Pulmonary artery endothelial cell (primary cell): ENCODE results near the gene TMC2. TPM values are rescaled to one million over a fixed set of nuclear protein-coding genes. Genes with fewer than 3 reads are reported as not detected.

Experiments
- DNase-seq: peaks from one replicate; pipeline ENCODE4 v3.0.0-alpha.2; 2011; ENCODE audit warnings: low read depth, low spot score
- total RNA-seq: library from RNA; depleted of rRNA; stranded (reverse); fragments of >200 nt; gene quantifications from 2 replicates; pipeline ENCODE4 v1.2.3, GENCODE V29; 2014

The TMC2 gene
- total RNA-seq, 1 donor from 2014 or later: not detected

DNA sequence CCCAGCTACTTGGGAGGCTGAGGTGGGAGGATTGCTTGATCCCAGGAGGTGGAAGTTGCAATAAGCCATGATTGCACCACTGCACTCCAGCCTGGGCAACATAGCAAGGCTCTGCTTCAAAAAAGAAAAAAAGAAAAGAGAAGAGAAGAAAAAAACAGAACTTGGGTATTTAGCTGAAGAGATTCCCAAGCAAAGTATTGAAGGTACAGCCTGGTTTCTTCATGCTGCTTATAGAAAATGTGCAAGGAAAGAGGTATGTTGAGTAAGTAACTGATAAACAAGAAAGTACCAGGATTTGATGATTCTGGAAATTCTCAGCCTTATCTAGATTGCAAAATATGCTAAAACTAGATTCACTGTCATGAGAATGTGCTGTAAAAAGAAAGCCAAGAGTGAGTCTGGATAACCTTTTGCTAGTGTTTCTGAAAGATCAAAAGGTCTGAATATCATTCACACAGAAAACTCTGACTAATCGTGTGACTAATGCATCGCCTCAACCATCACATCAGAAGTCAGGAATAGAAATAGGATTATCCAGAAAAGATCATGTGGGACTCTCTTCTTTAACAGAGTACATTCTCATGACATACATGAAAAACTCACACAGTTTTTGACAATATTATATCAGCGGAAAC lies 83.7 kb downstream of the TMC2 start:
- no peak for DNase-seq

DNA sequence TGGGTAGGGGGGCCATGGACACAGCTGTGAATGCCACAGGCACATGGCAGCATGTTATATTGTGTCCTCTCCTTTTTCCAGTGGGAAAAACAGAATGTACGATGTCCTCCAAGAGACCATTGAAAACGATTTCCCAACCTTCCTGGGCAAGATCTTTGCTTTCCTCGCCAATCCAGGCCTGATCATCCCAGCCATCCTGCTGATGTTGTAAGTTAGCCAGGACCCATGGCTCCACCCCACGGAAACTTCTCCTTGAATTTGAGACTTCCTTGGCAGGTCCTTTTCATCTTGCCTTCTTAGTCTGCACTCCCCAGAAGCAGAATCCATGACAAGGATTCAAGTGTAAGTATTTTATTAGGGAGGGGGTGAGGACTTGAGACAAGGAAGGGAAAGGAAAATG lies 87.8 kb downstream of the TMC2 start:
- no peak for DNase-seq

DNA sequence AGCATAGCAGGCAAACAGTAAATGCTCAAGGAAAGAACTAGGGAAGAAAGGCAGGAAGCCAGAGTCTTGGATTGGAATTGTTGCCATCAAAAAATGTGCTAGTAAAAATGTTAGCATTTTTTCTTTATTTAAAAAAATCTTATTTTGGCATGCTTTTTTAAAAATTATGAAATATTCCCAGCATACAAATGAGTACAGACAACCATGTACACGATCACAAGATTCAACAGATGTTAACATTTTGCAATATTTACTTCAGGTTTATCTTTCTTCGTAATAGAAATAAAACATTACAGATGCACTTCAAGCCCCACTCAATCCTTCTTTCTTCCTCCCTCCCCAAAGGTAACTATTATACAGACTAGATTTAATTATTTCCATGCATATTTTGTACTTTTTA lies 88.7 kb downstream of the TMC2 start:
- DNase-seq: no peak

DNA sequence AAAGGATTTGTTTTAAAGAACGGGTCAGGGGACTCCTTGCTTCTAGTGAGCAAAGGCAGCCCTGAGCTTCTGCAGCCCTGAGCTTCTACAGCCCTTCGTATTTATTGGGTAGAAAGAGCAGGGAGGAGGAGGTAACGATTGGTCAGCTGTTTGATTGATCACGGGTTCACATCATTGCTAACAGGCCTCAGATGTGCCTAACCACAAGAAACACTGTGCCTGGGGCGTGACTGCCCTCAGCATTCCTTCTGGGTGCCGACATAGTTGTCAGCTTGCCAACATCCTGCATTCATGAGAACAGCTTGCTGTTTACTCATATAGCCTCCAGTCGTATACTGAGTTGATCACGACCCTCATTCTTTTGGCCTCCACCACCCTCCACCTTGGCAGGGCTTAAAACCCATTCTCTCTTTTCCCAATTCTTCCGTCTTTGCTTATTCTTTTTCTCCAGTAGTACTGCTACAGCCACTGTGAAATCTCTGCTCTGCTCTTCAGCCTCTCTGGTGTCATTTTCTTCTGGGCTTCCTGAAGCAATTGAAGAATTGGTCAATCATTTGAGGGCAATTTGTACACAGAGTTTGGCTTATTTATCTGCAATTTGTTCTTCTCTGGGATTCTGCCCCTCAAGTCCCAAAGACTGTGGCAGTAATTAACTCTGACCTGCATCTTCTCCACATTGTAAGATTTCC lies 90.6 kb downstream of the TMC2 start:
- peak; percentile 22 for DNase-seq

DNA sequence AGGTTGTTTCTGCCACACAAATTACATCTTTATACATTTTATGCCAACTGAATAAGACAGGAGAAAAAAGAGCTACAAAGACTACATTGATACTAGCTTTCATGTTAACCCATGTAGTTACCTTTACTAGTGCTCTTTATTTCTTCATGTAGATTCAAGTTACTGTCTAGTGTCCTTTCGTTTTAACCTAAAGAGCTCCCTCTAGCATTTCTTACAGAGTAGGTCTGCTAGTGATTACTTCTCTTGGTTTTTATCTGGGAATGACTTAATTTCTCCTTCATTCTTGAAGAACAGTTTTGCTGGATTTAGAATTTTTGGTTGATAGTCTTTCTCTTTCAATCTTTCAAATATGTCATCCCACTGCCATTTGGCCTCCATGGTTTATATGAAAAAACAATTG lies 94.9 kb downstream of the TMC2 start:
- no peak for DNase-seq

DNA sequence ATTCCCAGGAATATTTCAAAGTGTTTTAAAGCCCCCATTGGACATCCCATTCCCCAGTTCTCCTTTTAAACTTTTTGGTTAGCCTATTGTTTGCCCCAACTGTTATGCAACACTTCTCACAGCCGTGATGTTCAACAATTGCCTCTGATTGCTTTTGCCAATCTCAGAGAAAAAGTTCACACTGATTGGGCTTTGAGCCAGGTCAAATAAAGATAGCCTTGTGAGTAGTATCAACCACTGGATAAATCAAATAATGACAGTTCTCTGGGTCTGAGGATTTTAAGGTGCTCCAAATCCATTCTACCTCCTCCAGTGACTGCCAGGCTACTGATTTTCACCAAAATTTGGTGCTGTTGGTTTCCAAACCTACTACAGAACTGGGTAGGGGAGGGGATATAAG lies 97.0 kb downstream of the TMC2 start:
- DNase-seq: no peak

DNA sequence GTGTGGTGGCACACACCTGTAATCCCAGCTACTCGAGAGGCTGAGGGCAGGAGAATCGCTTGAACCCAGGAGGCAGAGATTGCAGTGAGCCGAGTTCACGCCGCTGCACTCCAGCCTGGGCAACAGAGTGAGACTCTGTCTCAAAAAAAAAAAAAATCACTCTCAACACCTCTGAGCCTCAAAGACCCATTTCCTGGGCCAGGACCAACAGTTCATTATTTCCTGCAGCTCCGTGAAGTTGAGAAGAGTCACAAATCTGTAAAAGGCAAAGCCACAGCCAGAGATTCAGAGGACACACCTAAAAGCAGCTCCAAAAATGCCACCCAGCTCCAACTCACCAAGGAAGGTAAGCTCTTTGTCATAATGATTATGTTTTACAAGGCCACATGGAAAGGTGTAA lies 100.9 kb downstream of the TMC2 start:
- DNase-seq: no peak

DNA sequence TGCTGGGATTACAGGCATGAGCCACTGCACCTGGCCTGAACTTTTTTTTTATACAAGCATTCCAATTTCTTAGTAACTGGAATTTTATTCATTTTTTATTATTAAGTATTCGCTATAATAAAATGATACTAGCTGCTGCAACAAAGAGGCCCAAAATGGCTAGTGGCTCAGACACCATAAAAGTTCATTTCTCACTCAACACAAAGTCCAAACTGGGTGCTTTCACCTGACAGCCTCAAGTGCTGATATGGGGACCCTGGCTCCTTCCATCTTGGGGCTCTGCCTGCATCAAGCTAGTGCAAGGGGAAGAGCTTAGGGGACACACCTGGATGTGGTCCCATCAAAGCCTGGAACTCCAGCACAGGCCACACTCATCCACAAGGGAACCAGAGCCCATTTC lies 103.9 kb downstream of the TMC2 start:
- DNase-seq: no peak

DNA sequence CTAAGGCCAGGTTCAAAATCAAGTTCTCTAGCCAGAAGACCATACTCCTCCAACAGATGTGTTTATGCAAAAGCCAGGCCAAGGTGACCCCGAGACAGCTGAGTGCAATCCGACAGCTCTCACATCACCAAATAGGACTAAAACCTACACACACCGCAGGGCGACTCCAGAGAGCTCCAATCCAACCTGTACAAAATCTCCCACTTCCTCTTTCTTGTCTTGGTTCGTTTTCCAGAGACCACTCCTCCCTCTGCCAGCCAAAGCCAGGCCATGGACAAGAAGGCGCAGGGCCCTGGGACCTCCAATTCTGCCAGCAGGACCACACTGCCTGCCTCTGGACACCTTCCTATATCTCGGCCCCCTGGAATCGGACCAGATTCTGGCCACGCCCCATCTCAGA lies 104.5 kb downstream of the TMC2 start:
- DNase-seq: no peak

DNA sequence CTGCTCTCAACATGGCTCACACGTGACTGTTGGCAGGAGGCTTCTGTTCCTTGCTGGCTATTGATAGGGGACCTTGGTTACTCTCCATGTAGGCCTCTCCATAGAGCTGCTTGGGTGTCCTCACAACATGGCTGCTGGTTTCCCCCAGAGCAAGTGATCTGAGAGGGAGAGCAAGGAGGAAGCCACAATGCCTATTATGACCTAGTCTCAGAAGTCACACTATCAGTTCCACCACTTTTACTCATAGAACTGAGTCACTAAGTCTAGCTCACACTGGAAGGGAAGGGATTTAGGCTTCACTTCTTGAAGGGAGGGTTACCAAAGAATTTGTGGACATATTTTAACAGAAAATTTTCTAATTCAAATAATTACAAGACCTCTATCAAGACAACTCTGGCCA lies 107.3 kb downstream of the TMC2 start:
- no peak for DNase-seq

DNA sequence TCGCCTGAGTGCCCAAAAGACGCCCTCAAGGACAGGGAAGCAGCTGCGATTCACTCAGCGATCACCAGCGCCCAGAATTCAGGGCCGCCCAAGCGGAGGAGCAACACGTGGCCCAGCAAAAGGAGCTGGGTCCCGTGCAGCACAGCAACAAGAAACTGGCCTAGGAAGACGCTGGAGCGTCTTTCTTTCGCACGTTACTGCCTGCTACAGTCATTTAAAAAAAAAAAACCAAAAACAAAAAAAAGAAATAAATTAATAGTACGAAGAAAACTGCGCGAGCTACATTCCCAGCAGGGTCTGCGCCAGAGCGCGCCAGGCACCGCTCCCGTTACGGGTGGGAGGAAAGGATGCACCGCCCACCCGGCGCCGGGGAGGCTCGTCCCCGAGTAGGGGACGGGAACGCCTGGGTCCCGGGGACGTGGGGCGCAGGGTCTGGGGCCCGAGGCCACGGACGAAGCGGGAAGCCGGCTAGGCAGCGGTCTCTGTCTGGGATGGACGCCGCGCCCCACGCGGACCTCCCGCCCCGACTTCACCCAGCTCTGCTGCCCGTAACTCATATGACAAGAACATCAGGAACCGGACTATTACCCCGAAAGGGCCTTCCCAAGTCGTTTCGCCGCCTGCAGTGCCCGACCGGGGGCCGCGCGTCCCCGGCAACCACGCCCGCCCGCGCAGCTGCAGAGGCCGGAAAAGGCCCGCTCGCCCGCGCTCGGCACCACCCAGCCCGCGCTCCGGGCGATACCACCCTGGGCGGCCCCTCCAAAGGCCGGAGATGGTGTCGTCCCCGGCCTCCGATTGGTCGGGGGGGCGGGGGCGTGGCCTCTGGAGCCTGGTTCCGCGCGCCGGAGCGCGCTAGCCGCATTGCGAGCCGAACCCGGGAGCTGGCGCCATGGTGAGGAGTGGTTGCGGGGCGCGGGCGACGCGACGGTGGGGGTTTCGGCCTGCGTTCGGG lies 115.7 kb downstream of the TMC2 start, which contains the start of gene NOP56:
Gene NOP56, plus strand, starts transcription at position 861 of the 952 bp plus-strand sequence. Its CDS starts 29 bp downstream, at position 890.
- peak; percentile 64 for DNase-seq

DNA sequence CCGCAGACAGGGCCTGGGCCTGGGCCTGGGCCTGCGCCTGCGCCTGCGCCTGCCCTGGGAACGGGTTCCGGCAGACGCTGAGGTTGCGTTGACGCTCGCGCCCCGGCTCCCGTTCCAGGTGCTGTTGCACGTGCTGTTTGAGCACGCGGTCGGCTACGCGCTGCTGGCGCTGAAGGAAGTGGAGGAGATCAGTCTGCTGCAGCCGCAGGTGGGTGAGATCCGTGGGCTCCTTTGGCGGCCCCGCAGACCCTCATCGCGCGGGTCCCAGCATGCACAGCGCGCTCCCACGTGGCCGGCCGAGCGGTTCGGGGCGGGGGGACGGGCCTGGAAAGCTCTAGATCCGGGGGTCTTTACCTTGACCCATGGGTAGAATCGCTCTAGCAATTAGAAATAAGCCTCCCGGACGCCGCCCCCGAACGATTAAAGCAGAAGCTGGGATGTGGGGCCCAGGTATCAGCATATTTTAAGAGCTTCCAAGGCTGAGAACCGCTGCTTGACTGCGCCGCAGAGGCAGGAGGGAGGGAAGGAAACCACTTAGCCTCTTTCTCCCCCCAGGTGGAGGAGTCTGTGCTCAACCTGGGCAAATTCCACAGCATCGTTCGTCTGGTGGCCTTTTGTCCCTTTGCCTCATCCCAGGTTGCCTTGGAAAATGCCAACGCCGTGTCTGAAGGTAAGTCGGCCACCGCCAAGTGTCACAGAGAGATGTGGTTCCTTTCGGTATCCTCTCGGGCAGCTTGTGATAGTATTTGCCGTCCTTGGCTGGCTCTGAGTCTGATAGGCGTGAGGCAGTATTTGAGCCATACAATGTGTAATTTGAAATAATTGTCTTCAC lies 116.6 kb downstream of the TMC2 start:
- DNase-seq: no peak

DNA sequence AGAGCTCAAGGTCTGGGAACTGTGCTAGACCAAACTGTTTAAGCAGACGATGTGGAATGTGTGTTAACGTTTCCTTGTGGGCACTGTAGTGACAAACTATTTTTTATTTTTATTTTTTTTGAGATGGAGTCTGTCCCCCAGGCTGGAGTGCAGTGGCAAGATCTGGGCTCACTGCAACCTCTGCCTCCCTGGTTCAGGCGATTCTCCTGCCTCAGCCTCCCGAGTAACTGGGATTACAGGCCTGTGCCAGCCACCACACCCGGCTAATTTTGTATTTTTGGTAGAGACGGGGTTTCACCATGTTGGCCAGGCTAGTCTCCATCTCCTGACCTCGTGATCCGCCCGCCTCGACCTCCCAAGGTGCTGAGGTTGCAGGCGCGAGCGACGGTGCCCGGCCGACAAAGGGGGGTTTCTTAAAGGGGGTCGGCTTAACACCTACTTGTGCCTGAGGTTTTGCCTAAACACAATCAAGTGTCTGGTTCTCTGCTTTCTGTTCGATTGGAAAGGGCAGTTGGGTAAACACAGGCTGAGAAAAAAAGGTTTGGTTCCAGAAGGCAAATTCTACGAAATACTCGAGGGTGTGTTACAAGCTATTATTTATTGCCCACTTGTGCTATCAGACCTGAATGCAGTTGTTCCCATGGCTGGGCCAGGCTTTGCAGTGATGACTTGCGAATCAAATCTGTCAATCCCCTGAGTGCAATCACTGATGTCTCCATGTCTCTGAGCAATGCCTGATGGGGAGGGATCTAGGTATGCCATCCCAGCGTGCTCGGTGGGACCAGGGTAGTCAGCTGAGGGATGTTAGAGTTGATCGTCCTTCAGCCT lies 117.4 kb downstream of the TMC2 start:
- DNase-seq: no peak

DNA sequence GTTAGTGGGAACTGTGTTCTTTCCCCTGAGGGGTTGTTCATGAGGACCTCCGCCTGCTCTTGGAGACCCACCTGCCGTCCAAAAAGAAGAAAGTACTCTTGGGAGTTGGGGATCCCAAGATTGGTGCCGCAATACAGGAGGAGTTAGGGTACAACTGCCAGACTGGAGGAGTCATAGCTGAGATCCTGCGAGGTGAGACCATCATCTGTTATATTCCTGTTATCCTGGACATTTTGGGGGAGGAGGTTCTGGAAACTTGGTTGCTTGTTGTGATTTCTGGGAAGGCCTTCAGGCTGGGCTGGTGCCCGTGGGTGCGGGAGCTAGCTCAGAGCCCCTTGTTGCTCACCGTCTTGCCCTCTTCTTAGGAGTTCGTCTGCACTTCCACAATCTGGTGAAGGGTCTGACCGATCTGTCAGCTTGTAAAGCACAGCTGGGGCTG lies 118.0 kb downstream of the TMC2 start:
- DNase-seq: no peak

DNA sequence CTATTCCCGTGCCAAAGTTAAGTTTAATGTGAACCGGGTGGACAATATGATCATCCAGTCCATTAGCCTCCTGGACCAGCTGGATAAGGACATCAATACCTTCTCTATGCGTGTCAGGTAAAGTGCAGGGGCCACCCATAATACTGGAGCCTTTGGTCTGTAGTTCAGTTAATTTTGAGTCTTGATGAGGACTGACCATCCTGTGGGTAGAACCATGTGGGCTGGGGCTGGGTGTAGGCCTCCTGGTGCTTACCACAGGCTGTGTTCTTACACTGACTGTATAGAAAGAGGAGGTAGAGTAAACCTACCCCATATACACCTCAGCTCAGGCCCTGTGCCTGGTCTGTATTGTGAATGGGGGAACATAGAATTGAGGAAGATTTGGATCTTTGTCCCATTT lies 118.5 kb downstream of the TMC2 start:
- DNase-seq: no peak

DNA sequence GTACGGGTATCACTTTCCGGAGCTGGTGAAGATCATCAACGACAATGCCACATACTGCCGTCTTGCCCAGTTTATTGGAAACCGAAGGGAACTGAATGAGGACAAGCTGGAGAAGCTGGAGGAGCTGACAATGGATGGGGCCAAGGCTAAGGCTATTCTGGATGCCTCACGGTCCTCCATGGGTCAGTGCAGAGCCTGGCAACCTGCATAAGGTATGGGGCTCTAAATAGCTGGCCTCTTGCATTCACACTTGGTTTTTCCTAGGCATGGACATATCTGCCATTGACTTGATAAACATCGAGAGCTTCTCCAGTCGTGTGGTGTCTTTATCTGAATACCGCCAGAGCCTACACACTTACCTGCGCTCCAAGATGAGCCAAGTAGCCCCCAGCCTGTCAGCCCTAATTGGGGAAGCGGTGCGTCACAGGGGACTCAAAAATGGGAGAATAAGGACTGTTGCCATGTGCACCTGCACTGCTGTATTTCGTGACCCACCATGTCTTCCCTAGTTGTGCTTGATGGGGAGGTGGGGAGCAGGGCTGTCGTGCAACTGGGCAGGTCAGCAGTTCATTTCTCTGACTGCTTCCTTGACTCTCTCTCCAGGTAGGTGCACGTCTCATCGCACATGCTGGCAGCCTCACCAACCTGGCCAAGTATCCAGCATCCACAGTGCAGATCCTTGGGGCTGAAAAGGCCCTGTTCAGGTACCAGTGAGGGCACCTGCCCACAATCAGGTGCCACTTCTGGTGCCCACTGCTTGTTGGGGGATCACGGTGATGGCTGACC lies 119.2 kb downstream of the TMC2 start:
- no peak for DNase-seq

DNA sequence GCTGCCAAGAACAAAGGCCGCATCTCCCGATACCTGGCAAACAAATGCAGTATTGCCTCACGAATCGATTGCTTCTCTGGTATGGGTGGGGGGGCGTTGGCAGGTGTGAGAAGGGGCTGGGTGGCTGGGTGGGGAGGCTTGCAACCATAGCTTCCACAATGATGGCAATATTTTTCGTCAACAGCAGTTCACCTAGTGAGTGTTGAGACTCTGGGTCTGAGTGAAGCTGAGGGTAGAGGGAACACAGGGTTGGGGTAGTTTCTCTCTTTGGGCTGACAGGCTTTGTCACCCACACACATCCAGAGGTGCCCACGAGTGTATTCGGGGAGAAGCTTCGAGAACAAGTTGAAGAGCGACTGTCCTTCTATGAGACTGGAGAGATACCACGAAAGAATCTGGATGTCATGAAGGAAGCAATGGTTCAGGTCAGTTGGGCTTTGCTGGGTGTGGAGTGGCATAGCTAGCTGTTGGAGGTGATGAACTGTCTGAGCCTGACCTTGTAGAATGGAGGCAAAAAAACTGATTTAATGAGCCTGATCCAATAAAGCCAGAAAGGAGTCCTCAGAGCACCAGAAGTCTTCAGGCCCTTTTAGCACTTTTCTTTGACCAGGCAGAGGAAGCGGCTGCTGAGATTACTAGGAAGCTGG lies 120.2 kb downstream of the TMC2 start:
- DNase-seq: no peak

DNA sequence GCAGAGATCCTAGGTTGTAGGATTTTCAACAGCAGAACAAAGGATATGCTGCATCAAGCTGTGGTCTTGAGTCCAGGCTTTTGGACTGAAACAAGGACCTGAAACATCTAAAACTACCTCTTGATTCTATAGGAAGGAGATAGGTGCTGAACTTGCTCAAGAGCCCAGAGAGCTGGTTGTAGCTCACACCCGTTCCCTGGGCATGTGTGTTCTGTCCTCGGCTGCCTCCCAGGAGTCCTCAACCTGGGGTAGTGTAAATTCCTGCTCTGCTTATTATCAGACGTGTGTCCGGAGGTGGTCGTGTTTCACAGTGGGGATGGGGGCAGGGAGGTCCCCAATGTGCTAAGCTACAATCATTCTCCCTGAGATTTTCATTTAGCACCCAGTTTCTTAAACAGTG lies 120.9 kb downstream of the TMC2 start:
- DNase-seq: no peak

DNA sequence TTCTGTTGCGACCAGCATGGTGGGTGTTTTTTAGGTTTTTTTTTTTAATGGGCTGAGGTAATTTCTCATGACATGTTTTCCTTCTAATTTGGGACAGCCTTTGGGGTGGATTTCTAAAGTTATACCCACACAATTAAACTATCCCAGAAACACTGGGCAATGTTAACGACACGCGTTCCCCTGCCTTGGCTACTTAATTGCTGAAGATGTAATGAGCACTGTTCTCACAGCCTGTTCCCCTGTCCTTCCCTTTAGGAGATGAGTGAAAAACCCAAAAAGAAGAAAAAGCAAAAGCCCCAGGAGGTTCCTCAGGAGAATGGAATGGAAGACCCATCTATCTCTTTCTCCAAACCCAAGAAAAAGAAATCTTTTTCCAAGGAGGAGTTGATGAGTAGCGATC lies 121.3 kb downstream of the TMC2 start:
- DNase-seq: no peak
